IPS-11a (cell line): ENCODE measurements around the gene ZNF407.

Experiments
- H3K4me3 ChIP-seq: one replicate; pipeline ENCODE4 v1.5.1; 2013; ENCODE audit warnings: low read depth, low read length, control low read depth

The ZNF407 gene

DNA sequence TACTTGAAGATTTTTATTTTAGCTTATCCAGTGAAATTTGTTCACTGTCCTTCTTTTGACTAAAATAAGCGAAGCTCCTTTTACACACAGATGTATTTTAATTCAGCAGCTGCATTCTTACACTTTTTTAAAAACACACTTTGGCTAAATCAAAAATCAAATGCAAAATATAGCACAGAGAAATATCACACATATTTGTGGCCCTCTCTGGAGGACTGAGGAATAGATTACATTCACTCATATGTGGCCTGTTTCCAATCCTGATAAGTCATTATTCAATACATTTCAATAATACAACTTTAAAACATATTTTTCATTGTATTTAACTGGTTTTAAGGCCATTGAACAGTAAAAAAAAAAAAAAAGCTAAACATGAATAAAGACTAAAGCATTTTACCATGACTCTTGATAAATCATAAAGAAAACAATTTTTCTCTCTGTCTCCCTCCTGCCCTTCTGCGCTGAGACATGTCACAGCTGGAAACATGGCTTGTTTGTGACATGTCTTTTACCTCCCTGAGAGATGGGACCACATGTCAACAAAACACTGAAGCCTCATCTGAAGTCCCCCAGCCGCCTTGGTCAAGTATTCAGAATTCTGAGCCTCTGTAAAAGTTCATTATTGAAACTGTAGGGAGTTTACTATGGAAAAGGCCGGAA is 221.0 kb downstream of the ZNF407 start:
- no peak overlapping the region for H3K4me3 ChIP-seq

DNA sequence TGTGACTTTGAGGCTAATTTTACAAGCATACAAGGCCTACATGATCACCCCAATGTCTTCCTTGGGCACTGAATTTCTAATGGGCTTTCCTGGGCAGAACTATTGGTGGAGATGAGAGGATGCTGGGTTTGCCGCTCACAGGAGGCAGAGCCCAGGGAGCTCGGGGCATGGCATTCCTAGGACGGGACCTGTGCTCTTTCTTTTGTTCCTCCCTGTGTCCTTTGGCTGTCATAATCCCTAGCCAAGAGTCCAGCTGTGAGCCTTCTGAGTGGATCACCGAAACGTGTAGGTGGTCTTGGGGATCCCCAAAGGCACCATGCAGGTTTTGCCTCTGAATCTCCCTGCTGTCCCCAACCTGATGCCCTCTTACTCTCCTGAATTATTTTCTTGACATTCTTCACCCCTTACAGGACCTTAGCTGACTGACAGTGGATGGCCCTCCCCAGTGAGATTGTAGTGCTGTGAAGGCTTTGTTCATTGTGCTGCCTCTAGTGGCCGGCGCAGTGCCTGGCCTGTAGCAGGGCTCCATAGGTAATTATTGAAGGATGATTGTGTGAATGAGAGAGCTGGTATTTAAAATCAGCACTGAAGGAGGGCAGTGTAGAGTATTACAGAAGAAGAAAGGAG is 221.9 kb downstream of the ZNF407 start:
- H3K4me3 ChIP-seq = no peak overlapping the region

DNA sequence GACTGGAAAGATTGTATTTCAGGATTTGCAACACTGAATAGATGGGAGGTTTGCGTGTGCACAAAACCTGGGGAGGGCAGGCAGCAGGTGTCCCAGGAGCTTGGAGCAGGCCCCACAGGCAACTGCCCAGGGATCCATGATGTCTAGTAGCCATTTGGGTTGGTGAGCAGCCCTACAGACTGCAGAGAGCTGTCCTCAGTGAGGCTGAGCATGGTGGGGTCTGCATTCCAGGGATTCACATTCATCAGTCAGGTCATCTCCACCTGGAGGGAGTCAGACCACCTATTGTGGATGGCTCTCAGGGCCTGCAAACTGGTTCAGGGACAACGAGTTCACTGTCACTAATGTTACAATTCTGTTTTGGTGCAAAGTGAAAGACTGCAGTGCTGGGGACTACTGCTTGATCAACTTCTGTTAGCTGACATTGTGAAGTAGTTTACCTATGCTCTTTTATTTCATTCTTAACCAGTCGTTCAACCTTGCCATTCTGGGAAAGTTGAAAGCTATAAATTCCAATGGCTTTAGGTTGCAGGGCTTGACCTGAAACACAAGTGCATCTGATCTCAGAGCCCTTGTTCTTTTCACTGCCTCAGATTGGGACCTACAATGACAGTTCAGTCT is 222.6 kb downstream of the ZNF407 start:
- no peak overlapping the region for H3K4me3 ChIP-seq

DNA sequence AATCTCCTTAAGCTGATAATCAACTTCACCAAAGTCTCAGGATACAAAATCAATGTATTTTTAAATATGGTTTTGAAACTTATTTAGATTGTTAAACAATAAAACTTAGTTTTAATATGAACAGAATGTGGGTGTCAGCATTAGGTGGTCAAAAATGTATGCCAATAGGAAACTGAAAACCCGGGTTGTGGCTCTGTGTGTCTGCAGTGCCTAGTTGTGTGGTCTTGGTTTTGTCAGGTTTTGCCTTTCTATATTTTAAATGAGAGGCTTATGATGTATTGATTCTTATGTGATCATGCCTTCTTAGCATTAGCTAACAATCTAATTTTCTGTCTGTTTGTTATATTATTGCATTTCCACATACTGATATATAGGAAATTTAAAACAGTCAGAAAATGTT is 227.8 kb downstream of the ZNF407 start:
- H3K4me3 ChIP-seq = no peak overlapping the region

DNA sequence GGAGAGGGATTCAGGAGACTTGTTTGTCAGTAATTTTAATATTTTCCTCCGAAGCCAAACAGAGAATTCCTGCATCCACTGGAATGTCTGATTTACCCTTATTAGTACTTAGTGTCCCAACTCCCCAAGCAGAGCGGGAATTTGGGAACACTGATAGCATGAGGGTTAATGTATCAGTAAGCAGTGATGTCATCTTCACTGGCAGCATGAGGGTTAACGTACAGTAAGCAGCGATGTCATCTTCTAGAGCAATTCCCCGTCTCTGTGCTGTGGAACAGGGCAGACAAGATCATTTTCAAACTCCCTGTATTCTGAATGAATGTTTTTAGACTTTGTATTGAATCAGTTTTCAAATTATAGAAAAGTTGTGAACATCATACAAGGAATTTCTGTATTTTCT is 228.9 kb downstream of the ZNF407 start:
- H3K4me3 ChIP-seq = no peak overlapping the region

DNA sequence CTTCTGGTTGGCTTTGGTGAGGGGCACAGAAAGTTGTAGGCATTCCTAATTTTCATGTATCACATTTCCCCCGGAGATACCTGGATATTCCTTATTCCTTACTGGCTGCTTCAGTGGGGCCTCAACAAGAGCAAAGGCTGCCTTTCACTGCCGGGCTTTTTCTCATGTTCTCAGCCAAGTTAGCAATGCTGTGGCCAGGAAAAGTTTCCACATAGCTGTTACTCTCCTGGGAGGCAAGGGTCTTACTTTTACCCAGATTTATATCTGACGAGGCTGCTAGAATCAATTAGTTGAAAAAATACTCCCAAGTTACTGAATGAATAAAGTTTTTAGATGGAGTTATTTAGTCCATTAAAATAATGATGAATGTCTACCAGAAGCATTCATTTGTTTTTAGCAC is 230.5 kb downstream of the ZNF407 start:
- no peak overlapping the region for H3K4me3 ChIP-seq

DNA sequence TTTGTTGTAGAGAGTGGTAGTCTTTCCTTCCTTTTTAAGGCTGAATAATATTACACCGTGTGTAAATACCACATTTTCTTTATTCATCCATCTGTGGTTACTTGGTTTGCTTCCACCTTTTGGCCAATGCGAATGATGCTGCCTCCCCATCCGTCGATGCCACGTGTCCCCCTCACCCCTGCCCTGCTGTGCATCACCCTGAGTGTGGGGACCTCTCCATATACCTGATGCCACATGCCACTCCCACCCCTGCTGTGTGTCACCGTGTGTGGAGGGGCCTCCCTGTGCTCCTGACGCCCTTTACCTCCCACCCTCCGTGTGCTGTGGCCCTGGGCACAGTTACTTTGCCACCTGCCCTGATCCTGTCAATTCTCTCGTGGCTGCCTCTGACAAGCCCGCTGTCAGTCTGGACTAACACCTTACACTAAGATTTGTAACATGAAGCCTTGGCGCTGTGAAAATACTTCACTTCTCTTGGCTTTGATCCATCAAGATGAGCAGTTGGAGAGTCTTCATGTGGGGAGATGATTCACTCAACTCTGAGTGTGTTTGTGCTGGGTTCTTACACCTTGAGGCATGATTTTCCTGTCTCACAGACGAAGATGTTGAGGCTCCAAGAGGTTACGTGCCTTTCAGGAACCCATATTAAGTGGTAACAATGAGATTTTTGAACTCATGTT is 234.0 kb downstream of the ZNF407 start:
- no peak overlapping the region for H3K4me3 ChIP-seq

DNA sequence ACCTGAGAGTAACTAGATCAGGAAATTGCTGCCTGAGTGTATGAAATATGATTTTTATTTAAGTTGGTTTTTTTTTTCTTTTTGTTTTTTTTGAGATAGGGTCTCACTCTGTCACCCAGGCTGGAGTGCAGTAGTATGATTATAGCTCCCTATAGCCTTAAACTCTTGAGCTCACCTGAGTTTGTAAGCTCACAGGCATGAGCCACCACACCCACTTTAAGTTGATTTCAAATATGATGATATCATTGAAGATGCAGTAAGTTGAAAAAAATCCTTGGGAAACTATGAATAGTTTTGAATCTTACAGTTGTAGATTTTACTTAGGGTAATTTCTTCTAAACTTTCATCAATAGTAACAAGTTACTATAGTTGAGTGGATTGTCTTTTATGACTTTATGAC is 234.7 kb downstream of the ZNF407 start:
- no peak overlapping the region for H3K4me3 ChIP-seq

DNA sequence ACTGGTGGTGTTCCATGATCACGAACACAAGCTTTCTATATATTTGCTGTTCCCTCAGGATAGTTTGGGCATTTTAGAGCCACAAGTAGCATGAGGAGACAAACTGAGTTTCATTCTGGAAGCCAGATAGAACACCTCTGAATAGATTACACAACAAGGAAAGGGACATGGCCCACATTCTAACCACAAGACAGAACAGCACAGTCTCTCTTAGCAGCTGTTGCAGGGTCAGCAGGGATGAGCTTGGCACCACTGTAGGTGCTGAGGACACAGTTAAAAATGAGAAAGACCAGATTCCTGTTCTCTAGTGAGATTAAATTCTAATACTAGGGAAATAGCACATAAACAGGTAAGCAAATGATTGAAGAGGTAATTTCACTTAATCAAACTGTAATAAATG is 235.3 kb downstream of the ZNF407 start:
- H3K4me3 ChIP-seq = no peak overlapping the region

DNA sequence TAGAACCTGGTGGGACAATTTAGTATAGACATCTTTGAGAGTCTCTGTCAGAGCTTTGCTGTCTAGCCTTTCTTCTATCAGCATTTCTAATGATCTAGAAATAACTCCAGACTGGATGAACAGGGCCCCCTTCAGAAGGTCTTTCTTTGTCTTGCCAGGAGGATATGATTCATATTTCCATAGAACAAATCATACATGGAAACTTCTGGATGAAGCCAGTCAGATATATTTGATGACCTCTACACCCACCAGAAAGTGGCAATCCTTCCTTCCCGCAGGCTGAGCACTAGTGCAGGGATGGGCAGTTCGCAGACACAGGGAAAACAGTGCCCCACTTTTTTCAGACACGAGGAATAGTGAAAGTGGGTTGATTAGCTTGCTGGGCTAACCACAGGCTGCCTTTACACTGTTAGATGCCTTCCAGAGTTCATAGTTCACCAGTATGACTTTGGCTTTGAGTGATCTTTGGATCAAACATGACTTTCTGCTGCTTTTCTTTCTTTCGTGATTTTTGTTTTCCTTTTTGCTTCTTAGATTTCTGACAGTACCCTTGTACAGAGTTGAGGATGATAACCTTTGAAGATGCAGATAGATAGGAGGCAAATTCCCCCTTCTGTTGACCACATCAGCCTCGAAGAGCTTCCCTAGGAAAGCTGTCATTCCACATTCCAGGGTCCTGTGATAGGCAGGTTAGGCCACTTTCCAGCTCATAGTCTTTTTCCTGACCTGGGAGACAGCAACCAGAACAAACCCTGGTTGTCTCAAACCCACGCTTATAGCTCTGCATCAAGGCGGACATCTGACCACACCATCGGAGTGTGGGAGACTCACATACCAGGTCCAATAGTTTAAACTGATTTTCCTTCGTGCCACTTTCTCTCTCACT is 237.0 kb downstream of the ZNF407 start:
- H3K4me3 ChIP-seq = no peak overlapping the region

DNA sequence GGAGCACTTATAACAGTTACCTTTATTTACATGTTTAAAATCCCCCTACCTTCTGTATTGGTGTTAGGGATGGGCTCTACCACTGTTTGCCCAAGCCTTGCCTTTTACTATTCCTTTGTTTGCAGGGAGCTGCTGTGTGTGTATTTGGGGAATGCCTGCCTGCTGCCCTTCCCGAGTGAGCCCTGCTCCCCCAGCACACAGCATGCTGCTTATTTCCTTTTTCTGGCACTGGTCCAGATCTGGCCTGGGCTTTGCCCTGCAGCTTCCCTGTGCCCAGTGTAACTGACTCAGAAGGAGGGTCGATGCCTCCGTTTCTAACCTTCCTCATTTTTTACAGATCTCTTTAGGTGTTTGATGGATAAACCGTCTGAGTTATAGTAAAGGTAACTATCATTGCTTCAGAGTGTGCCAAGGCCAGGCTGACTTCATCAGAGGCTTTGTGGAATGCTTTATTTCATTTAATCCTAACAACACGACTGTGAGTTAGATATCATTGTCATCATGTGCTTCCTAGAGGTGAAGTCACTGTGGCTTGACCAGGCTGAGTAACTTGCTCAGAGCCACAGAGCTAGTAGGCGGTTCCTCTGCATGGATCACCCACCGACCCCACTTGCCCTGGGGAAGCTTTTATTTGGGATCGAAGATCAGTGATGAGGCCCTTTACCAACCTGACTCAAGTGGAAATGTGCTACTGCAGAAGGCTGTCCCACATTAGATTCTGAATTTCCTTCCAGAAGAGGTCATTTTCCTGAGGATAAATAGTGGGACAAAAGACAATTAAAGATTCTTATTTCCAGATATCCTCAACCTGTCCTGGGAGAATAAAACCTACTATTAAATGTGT is 238.8 kb downstream of the ZNF407 start:
- no peak overlapping the region for H3K4me3 ChIP-seq

DNA sequence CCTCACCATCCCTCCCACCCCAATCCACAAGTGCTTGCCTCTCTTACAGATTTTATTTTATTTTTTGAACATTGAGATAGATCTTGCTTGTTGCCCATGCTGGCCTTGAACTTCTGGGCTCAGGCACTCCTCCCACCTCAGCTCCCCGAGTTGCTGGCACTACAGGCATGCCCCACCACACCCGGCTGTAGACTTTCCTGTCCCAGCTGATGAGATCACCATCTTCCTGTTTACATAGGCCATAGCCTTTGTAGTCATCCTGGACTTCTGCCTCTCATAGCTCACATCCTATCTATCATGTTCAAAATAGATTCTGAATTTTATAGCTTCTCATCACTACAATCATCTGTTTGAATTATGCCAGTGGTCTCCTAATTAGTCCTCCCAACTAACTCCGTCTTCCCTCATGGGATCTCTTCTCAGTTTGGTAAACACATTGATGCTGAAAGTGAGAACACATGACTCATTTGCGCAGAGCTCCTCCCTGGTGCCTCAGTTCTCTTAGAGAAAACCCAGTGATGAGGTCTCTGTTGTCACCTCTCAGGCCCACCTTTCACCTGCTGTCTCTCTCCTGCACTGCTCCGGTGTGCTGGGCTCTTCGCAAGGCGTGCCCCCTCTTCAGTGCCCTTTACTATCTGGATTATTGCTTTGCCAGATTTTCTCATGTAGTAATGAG is 243.0 kb downstream of the ZNF407 start:
- H3K4me3 ChIP-seq = no peak overlapping the region

DNA sequence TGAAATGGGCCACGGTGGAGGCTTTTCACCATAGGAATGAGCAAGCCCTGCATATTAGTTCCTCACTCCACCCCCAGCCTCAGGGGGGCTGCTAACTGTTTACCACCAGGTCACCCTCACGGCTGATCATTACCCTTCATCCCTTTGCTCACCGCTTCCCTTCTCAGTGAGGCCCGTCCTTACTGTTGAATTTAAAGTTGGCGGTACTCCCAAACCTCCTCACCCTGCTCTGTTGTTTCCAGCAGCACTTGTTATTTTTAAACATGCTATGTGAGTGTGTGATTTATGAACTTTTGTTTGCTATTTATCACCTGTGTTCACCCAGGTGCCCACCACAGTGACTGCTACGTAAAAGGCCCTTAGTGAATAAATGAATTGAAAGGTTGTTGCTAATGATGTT is 243.6 kb downstream of the ZNF407 start:
- no peak overlapping the region for H3K4me3 ChIP-seq

DNA sequence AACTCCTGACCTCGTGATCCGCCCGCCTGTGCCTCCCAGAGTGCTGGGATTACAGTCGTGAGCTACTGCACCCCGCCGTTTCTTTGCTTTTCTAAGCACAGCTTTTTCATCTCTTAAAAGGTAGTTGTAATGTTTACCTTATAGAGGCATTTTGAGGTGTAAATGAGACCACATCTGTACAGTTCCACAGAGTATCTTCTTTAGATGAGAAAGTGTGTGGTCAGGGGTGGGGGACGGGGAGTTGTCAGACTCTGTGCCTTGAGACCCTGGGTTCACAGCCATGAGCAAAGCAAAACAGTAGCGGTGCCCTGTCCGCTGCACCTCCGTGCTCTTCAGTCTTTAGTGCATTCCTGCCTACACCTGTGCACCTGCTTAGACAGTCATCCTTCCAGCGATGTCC is 251.6 kb downstream of the ZNF407 start:
- no peak overlapping the region for H3K4me3 ChIP-seq

DNA sequence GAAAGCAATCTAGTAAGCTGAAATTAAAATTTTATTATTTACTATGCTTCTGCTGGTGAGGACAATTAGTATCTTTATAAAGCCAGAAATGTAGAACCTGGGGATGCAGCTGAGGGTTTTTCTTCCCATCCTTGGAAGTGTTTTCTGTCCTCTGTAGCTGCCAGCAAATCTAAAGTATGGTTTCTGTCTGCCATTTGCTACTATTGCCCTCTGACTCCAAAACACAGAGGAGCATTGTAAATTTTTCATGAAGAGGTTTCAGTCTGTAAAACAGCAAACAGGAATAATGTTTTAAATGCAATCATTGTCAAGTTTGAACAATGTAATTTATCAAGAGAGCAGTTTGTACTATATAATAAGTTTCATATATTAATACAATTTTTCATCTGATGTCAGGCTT is 258.8 kb downstream of the ZNF407 start:
- H3K4me3 ChIP-seq = no peak overlapping the region

DNA sequence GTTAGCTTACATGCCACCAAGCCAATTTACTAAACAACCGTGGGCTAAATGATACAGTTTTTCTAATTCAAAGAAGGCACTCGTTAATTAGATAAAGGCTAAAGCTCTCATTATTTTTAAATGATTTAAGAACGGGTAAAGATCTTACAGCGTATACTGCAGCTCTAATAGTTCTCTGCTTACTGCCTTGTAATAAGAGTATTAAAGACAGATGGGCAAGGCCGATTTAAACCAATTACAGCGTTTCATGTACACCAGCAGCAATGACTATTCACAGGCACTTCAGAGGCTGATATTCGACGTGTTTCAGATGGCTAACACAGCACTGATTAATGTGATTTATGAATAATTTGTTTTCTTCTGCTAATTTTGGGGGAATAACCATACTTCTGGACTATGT is 259.3 kb downstream of the ZNF407 start:
- H3K4me3 ChIP-seq = no peak overlapping the region

DNA sequence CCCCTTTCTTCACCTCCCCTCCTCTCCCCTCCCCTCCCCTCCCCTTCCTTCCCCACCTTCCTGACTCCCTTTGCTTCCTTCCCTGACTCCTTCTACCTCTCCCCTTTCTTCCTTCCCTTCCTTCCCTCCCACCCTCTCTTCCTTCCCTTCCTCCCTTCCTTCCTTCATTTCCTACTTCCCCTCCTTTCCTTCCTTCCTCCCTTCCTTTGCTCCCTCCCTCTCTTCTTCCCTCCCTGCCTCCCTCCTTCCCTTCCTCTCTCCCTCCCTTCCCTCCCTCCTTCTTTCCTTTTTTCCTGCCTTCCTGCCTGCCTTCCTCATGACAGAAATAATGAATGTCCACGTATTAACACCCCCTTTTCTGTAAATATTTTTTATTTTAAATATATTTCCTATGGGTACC is 260.2 kb downstream of the ZNF407 start:
- no peak overlapping the region for H3K4me3 ChIP-seq

DNA sequence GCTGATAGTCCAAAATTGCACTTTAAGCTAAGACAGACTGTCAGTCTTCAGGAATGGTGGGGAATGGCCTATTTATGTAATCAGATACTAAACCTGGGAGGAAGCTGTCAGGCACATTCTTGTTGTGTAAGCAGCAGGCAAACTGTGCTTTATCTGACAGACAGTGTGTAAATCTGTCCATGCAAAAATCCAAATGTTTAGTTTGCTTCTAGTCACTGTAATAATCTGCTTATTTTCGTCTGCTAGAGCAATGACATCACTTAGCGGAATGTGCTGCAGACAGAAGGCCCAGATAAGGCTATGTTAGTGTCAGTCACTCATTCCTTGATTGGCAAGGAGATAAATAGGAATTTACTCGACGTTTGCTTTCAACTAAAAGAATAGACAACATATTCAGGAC is 263.5 kb downstream of the ZNF407 start:
- no peak overlapping the region for H3K4me3 ChIP-seq

DNA sequence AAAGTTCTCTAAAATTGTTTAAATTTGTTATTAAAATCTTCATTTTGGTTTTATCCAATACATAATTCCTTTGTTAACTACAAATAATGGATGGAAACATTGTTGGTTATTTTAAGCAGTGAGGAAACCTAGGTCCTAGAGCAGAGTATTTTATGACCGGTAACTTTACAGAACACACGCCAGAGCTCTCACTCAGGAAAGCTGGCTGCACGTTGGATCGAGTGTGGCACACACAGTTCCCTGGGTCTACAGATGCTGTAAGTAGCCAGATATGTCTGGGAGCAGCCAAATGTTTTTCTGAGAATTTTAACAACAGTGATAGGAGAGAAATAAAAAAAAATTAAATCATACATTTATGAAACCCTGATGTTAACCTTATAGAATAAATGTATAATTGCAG is 264.4 kb downstream of the ZNF407 start:
- H3K4me3 ChIP-seq = no peak overlapping the region

DNA sequence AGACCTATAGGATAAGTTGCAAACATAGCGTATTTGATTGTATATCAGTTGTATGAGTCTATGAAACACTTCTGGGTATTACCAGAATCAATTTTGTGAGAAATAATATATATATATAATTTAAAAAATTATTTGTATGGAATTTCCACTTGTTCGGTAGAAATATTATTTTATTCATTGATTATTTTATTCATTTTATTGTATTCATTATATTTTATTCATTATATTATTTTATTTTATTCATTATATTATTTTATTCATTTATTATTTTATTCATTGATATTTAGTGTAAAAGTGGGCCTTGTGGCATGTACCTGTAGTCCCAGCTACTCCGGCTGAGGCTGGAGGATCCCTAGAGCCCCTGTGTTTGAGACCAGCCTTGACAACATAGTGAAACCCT is 268.9 kb downstream of the ZNF407 start:
- no peak overlapping the region for H3K4me3 ChIP-seq
